Gastroesophageal sphincter (tissue), 3 donors: ENCODE results near the gene ACAP1.

Experiments
- EP300 ChIP-seq: sonication (generic); formaldehyde crosslinking; IDR thresholded peaks from one replicate; pipeline ENCODE4 v1.6.1; 2017; ENCODE audit warnings: antibody characterized with exemption, mild to moderate bottlenecking
- POLR2A ChIP-seq, 2 donors: fragments of 450-650 bp; IDR thresholded peaks; one replicate each; pipeline ENCODE4 v1.6.1; 2017; ENCODE audit warnings: antibody characterized with exemption in 2 of 2, mild to moderate bottlenecking in 2 of 2, moderate library complexity in 1 of 2
- TF ChIP-seq, protein P1 (sequence below), 4 experiments: fragments of 200-600 bp in 2 of 4; fragments of 450-650 bp in 2 of 4; sonication (generic) in 1 of 4; IDR thresholded peaks; one replicate each; pipeline ENCODE4 v1.5.1; 2017 to 2019; ENCODE audit warnings: antibody characterized with exemption in 4 of 4, mild to moderate bottlenecking in 2 of 4, moderate library complexity in 2 of 4

DNA sequence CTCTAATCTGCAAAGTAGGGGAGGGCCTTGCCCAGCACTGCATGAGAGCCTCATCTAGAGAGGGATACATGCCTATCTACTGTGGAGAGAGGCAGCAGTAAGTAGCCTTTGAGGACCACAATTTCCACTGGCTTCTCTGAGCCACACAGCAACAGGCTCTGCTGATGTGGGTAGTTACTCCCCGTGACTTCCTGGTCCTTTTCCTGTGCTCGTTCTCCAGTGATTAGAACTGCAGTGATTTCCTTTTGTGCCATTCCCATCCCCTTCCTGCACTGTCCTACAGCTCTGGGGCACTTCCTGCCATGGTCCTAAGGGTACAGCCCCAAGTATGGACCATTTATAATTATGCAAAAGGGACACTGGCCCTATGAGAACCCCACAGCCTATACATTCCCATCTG, 55.0 kb downstream of the ACAP1 start:
- TF ChIP-seq, protein P1, sequence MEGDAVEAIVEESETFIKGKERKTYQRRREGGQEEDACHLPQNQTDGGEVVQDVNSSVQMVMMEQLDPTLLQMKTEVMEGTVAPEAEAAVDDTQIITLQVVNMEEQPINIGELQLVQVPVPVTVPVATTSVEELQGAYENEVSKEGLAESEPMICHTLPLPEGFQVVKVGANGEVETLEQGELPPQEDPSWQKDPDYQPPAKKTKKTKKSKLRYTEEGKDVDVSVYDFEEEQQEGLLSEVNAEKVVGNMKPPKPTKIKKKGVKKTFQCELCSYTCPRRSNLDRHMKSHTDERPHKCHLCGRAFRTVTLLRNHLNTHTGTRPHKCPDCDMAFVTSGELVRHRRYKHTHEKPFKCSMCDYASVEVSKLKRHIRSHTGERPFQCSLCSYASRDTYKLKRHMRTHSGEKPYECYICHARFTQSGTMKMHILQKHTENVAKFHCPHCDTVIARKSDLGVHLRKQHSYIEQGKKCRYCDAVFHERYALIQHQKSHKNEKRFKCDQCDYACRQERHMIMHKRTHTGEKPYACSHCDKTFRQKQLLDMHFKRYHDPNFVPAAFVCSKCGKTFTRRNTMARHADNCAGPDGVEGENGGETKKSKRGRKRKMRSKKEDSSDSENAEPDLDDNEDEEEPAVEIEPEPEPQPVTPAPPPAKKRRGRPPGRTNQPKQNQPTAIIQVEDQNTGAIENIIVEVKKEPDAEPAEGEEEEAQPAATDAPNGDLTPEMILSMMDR (IDR thresholded peaks at IDR 0.05): no peak
- TF ChIP-seq POLR2A (IDR thresholded peaks at IDR 0.05) (no peak), EP300 (no peak)
